HG02678 (cell line): Measurements from ENCODE around the gene SLC1A6.
"Not testable (repeated sequence)": the region's sequence is repeated elsewhere in the genome, so short reads cannot be mapped to it uniquely, and the experiment has no call there.

Experiments used
- ATAC-seq: cut with Tn5 transposase; IDR thresholded peaks from one replicate; pipeline ENCODE4 v1.9.1; 2021; ENCODE audit warnings: mild to moderate bottlenecking, moderate library complexity; ENCODE audit not compliant: unreplicated experiment

SLC1A6 gene

DNA sequence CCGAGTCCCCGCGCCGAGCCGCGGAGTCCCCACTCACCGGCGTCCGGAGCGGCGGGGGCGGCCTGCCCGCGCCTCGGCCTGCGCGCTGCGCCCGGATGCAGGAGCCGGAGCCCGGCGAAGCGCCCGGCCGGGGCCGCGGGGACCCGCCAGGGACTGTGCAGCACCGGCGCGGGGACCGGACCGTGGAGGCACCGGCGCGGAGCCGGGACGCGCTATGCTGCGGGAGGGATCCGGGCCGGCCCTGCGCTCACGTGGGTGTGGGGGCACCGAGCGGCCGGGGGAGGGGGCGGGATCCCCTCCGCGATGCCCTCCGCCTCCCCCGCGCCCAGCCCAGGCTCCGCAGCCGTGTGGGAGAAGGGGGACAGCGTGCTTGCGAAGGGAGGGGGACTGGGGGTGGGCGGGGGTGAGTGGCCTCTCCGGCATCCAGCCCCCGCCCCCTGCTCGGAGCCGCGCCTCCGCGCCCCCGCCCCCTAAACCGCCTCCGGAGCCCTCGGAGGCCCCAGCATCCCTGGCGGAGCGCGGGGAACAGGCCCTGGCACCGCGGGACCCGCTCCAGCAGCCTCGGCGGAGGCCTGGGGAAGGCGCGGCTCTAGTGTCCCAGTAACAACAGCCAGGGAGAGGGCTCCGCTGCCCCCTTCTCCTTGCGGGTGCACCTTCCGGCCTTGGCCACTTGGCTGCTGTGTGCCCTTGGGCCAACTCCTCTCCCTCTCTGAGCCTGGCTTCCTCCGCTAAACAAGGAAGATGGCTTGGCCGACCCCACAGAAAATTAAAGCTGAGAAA lies at the start of gene SLC1A6:
Gene SLC1A6, minus strand, starts transcription at position 389 of the 780 bp plus-strand sequence. CDS start 6,954 bp downstream, outside the sequence.
- ATAC-seq: no peak

DNA sequence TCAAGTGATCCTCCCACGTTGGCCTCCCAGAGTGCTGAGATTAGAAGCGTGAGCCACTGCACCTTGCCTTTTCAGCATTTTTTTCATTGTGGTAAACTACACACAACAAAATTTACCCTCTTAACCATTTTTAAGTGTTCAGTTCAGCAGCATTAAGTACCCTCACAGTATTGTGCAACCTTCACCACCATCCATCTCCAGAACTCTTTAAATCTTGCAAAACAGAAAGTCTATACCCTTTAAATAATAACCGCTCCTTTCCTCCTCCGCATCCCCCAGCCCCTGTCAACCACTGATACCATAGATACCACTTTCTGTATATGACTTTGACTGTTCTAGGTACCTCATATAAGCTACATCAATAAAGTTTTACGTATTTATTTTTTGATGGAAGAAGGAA lies 48.8 kb upstream of the SLC1A6 start:
- ATAC-seq: no peak

- ATAC-seq: no peak
Measured at GRCh38 chr19:15025217-15025616, 45.6 kb upstream of the SLC1A6 start.

GRCh38 chr19:15022752-15023151 lies 43.1 kb upstream of the SLC1A6 start:
- ATAC-seq: no peak

DNA sequence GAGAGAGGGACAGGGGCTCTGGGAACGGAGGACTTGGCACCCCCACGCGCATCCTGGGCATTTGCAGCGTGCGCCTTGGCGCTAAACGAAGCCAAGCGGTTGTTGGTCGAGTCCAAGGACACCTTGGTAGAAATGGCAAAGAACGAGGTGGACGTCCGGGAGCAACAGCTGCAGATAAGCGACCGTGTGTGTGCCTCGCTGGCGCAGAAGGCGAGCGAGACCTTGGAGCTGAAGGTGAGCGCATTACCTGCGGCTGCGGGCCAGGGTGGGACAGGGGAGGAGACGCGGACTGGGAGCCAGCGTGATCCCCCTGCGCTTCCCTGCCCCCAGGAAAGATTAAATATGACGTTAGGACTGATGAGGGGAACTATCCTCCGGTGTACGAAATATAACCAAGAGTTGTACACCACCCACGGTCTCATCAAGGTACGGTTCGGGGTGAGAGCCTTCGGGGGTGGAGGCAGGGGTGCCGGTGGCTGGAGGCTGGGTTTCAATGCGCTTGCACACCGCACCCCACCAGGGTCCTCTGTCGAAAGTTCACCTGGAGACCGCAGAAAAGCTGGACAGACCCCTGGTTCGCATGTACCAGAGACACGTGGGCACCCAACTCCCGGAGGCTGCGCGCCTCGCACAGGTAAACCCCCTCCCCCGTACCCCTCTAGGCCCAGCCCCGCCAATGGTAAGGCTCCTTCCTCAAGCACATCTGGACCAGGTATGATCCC lies 41.8 kb upstream of the SLC1A6 start:
- ATAC-seq: no peak

- not testable (repeated sequence) for ATAC-seq
Measured at GRCh38 chr19:15018836-15019235, 39.2 kb upstream of the SLC1A6 start.

- no peak for ATAC-seq
Measured at GRCh38 chr19:15015946-15016542, 36.4 kb upstream of the SLC1A6 start.

DNA sequence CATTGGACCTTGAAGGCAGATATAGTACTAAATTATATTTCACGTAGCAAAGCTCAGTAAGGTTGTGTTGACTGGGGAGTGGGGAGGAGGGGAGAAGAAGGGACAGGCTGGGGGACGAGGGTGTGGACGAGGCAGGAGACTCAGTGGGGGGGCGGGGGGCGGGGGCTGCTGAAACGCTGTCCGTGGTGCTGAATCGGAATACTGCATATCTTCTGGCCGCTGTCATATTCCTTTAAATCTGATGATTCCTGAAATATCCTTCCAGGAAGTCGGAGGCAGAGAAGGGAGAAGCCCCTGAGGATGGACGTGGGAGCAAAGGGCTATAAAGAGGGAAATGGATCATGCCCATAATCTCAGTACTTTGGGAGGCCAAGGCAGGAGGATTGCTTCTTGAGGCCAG lies 34.9 kb upstream of the SLC1A6 start:
- ATAC-seq: no peak

GRCh38 chr19:15010501-15011300 lies 31.0 kb upstream of the SLC1A6 start:
- ATAC-seq: no peak

DNA sequence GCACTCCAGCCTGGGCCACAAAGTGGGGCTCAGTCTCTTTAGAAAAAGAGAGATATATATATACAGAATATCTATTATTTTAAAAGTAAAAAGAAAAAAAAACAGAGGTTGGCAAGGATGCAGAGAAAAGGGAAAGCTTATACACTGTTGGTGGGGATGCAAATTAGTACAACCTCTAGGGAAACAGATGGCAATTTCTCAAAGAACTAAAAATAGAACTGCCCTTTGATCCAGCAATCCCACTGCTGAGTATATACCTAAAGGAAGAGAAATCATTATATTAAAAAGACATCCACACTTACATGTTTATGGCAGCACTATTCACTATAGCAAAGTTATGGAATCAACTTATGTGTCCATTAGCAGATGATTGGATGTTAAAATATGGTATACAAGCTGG lies 28.6 kb upstream of the SLC1A6 start:
- ATAC-seq: no peak

DNA sequence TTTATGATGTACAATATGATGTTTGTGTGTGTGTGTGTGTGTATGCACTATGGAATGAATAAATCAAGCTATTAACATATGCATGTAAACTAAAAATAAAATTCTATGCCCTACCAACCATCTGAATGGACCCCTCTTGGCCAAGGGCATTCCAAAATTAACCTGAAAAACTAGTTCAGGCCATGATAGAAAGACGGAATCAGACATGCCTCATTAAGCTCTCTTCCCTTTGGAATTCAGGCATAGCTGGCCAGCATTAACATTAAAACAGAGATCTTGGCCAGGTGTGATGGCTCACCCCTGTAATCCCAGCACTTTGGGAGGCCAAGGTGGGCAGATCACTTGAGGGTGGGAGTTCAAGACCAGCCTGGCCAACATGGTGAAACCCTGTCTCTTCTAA lies 18.3 kb upstream of the SLC1A6 start:
- no peak for ATAC-seq

GRCh38 chr19:14992780-14993179 lies 13.1 kb upstream of the SLC1A6 start:
- no peak for ATAC-seq

GRCh38 chr19:14985133-14985532 lies 5.5 kb upstream of the SLC1A6 start:
- ATAC-seq: no peak

DNA sequence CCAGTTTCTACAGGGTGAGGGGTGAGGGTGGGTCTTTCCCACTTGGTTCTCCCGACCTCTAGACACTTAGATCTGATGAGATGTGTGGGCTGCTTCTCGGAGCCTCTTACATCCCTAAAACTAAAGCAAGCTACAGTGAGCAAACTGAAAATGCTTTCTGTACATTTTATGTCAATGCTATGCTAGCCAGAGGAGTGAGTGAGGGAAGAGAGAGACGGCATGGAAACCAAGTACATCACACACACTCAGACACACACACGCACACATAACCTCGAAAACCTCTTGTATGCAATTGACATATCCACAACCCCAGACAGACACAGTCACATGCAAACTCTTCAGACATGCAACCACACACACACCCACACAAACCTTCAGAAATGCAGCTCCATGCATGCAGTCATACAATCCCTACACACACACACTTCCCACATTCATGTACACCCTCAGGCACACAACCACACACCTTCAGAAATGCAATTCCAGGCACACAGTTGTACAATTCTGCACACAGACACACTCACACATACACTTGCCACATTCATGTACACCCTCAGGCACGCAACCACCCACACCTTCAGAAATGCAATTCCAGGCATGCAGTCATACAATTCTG lies 1.4 kb downstream of the SLC1A6 start:
- ATAC-seq: no peak

GRCh38 chr19:14977128-14977527 lies 2.5 kb downstream of the SLC1A6 start:
- ATAC-seq: no peak

- no peak for ATAC-seq
Measured at GRCh38 chr19:14974488-14974887, 5.2 kb downstream of the SLC1A6 start.

GRCh38 chr19:14972676-14973075 lies 7.0 kb downstream of the SLC1A6 start:
- ATAC-seq: no peak

DNA sequence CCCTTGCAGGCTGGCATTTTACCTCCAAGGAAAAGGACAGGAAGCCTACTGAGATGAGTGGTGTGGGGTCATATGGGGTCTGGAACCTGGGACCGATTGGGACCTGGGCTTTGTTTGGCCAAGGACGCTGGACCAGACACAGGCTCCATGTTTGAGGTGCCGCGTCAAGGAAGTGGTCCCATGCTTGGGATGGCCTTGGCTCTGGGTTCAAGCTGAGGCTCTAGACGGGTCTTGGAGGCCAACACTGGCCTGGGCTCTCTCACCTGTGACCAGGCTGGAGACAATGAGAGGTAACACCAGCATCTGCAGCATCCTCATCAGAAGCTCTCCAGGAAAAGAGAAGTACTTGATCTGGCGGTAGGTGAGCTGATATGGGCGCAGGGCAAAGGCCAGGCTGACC lies 8.2 kb downstream of the SLC1A6 start:
- no peak for ATAC-seq

DNA sequence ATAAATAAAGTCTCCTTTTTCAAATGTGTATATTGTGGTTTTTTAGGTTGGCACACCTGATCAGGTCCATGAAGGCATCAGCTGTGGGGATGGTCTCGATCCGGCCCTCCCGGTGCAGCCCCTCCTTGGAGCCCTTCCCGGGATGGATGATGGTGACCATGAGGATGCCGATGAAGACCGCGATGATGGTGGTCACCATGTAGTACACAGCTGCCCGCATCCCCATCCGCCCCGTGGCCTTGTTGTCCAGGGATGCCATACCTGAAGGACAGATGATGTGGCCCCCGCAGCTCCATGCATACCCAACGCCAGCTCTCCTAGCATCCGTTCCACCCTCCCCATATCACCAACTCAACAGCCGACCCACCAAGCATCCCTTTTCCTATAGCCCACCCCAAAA lies 11.4 kb downstream of the SLC1A6 start:
- ATAC-seq: no peak

DNA sequence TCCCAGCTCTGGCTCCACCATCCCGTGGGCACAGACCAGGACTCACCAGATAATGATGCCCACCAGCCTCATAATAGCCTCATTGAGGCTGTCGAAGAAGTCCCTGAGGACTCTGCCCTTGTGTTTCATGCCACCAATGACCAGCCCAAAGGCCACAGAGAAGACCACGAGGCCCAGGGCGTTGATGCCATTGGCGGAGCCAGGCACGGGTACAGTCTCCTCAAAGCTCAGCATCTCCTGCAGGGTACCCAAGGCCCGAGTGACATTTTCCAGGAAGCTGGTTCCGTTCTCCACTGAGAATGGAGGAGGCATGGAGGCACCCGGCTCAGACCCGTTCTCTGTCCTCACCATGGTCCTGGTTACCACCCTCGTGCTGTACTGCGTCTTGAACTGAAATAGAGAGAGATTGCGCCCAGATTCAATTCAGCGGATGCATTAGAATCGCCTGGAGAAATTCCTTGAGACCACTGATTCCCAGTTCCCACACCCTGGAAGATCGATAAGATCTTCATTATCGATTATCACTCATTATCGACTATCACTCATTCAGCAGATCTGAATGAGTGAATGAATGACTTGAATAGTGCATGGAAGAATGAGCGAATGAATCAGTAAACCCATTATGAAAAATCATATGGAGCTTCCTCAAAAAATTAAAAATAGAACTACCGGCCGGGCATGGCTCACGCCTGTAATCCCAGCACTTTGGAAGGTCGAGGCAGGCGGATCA lies 17.5 kb downstream of the SLC1A6 start:
- no peak for ATAC-seq
